GM19468 (cell line): ENCODE measurements around the gene EPSTI1.
"Not testable (repeated sequence)": the region's sequence is repeated elsewhere in the genome, so short reads cannot be mapped to it uniquely, and the experiment has no call there.

Experiments used
- ATAC-seq: cut with Tn5 transposase; IDR thresholded peaks from one replicate; pipeline ENCODE4 v1.9.1; 2021; ENCODE audit warnings: mild to moderate bottlenecking, moderate library complexity, moderate number of reproducible peaks; ENCODE audit not compliant: unreplicated experiment; ENCODE audit errors: extremely low read depth

EPSTI1 gene

GRCh38 chr13:42864952-42865767 lies 126.9 kb downstream of the EPSTI1 start:
- ATAC-seq: no peak

- ATAC-seq: not testable (repeated sequence)
Observed at GRCh38 chr13:42862370-42862769, 129.7 kb downstream of the EPSTI1 start.

GRCh38 chr13:42860485-42860884 lies 131.6 kb downstream of the EPSTI1 start:
- no peak for ATAC-seq

- no peak for ATAC-seq
Observed at GRCh38 chr13:42859760-42860159, 132.3 kb downstream of the EPSTI1 start.

GRCh38 chr13:42855410-42855809 lies 136.6 kb downstream of the EPSTI1 start:
- ATAC-seq: no peak

- ATAC-seq: no peak
Observed at GRCh38 chr13:42852136-42852535, 139.9 kb downstream of the EPSTI1 start.

- ATAC-seq: no peak
Observed at GRCh38 chr13:42849200-42849599, 142.8 kb downstream of the EPSTI1 start.

GRCh38 chr13:42847891-42848663 lies 144.0 kb downstream of the EPSTI1 start:
- ATAC-seq: no peak

GRCh38 chr13:42836930-42837690 lies 154.9 kb downstream of the EPSTI1 start:
- no peak for ATAC-seq
